ENCODE results near the gene TBC1D16. TPM values are rescaled to one million over a fixed set of nuclear protein-coding genes. Genes with fewer than 3 reads are reported as not detected.

TBC1D16 gene
- total and polyA plus RNA-seq, 2 experiments from 2014 or later: 24.5 to 38.1 TPM

DNA sequence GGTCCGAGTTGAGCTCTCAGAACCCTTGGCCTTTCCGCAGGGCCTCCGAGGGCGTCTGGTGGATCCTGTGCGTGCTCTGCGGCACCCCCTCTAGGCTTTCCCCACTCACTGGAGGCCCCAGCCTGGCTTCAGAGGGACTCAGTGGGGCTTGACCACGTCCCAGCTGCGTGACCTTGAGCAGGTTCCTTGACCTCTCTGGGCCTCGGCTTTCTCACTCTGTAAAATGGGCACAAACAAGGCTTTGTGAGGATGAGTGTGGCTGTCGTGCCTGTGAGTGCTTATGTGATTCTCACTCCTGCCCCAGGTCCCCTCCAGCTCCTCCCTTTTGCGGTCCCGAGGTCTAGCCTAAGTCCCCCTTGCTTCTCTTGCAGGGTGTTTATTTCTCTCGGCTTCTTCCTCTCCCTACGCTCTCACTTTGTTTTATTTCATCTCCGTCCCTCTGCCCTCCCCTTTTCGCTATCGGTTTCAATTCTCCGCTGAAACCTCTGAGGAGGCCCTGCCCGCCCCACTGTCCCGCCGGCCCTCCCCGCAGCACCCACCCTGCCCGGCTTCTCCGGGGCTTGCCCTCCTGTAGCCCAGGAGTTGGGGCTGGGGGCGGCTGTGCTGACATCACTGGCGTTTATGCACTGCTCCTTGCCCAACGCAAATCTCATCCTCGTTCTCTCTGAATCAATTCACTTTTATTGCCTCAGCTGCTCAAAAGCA lies 114.1 kb downstream of the TBC1D16 start:
- no peak overlapping the region for H3K4me3 ChIP-seq
- H3K4me1 ChIP-seq (ENCODE audit: insufficient read depth): peaks cover 24% of the 10 kb centered on the region
- H3K27me3 ChIP-seq: no peaks in the 10 kb centered on the region
- H2AFZ ChIP-seq: no peak overlapping the region
- no peaks in the 10 kb centered on the region for H3K9me3 ChIP-seq (ENCODE audit: low read depth)
- H3K79me2 ChIP-seq: no peaks in the 10 kb centered on the region
- H3K36me3 ChIP-seq (replicated peaks; ENCODE audit: insufficient read depth, low read depth): no peaks in the 10 kb centered on the region
- TF ChIP-seq EZH2 (IDR thresholded peaks at IDR 0.05; ENCODE audit: borderline replicate concordance) (no peak), EZH2phosphoT487 (IDR thresholded peaks at IDR 0.05; ENCODE audit: low read depth, severe bottlenecking, unreplicated experiment) (no peak)
- TF ChIP-seq, protein P1, sequence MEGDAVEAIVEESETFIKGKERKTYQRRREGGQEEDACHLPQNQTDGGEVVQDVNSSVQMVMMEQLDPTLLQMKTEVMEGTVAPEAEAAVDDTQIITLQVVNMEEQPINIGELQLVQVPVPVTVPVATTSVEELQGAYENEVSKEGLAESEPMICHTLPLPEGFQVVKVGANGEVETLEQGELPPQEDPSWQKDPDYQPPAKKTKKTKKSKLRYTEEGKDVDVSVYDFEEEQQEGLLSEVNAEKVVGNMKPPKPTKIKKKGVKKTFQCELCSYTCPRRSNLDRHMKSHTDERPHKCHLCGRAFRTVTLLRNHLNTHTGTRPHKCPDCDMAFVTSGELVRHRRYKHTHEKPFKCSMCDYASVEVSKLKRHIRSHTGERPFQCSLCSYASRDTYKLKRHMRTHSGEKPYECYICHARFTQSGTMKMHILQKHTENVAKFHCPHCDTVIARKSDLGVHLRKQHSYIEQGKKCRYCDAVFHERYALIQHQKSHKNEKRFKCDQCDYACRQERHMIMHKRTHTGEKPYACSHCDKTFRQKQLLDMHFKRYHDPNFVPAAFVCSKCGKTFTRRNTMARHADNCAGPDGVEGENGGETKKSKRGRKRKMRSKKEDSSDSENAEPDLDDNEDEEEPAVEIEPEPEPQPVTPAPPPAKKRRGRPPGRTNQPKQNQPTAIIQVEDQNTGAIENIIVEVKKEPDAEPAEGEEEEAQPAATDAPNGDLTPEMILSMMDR (IDR thresholded peaks at IDR 0.05; ENCODE audit: poor library complexity): no peak
- H3K27ac ChIP-seq: peak overlapping the region; percentile 68
- no peaks in the 10 kb centered on the region for H3K9me2 ChIP-seq (replicated peaks; ENCODE audit: insufficient read depth)
- 79% methylated on average over 24 of the region's 28 CpGs for whole genome bisulfite sequencing (ENCODE audit: low lambda C conversion rate, missing lambda C conversion rate)
- no peaks in the 10 kb centered on the region for H4K20me1 ChIP-seq (ENCODE audit: insufficient read depth, poor library complexity, severe bottlenecking)
- no peak for DNase-seq (ENCODE audit: low spot score)
- peak overlapping the region; percentile 60 for H3K4me2 ChIP-seq

DNA sequence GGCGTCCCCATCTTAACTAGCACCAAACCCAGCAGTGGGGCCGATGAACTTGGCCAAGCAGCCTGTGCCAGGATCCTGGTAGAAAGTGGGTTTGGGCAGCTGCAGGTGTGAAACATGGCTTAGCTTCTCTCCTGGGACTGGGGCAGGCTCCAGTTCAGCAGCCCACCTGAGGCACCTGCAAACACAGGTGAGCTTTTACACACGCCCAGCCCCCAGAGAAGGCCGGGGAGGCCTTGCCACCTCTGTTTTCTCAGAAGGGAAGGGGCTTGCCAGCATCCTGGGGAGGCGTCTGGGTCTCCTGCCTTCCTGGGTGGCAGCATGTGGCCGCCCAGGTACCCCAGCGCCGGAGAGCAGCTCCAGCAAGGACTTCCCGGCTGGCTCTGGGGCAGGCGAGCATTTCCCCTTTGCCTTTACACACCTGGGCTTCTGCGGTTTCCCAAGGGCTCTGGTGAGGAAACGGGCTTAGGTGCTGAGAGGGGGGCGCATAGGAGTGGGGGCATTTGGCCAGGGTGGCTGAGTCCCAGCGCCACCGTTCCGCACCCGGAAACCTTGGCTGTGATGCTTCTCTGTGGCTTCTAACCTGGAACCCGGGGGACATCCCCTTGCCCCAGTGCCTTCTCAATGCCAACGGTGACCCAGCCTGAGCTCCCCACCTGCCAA lies 114.8 kb downstream of the TBC1D16 start:
- Histone ChIP-seq H2AFZ (no peak overlapping the region), H3K36me3 (replicated peaks; ENCODE audit: insufficient read depth, low read depth) (no peaks in the 10 kb centered on the region), H3K27ac (no peak overlapping the region), H3K27me3 (no peaks in the 10 kb centered on the region), H3K4me1 (ENCODE audit: insufficient read depth) (peaks cover 17% of the 10 kb centered on the region), H4K20me1 (ENCODE audit: insufficient read depth, poor library complexity, severe bottlenecking) (no peaks in the 10 kb centered on the region), H3K9me2 (replicated peaks; ENCODE audit: insufficient read depth) (no peaks in the 10 kb centered on the region), H3K4me2 (no peak overlapping the region), H3K9me3 (ENCODE audit: low read depth) (no peaks in the 10 kb centered on the region), H3K4me3 (no peak overlapping the region), H3K79me2 (no peaks in the 10 kb centered on the region)
- no peak for DNase-seq (ENCODE audit: low spot score)
- 93% methylated on average over 18 of the region's 19 CpGs for WGBS (ENCODE audit: low lambda C conversion rate, missing lambda C conversion rate)
- TF ChIP-seq EZH2 (IDR thresholded peaks at IDR 0.05; ENCODE audit: borderline replicate concordance): no peak

DNA sequence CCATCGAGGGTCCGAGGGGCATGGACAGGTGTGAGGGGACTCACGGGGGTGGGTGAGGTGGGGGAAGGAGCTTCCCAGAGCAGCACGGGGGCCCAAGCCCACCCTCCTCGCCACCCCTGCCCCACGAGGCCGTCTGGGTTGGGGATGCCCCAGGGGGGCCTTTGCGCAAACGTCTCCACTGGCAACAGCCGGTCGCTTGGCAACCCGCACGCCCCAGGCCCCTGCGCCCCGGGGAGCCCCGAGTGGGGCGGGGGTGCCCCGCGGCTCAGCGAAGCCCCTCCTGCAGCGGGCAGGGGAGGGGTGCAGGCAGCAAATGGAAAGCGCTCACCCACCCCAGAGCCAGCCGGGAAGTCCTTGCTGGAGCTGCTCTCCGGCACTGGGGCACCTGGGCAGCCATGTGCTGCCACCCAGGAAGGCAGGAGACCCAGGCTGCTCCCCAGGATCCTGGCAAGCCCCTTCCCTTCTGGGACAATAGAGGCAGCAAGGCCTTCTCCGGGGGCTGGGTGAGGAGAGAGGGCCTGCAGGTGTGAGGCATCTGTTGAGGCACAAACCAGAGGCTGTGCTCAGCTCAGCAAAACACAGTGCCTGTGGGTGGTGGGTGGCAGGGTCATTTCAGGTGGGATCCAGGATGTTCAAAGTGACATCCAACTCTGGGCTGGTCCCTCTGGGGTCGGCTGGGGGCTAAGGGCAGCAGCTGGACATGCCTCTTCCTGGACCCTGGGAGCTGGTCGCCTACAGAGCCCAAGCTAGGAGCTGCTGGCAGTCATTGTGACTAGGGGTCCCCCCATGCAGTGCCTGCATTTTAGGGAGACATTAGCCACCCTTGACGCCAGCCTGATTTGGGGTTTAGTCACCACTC lies 115.6 kb downstream of the TBC1D16 start:
- no peak for DNase-seq (ENCODE audit: low spot score)
- H3K79me2 ChIP-seq: no peaks in the 10 kb centered on the region
- H4K20me1 ChIP-seq (ENCODE audit: insufficient read depth, poor library complexity, severe bottlenecking): no peaks in the 10 kb centered on the region
- no peak overlapping the region for H3K4me3 ChIP-seq
- no peaks in the 10 kb centered on the region for H3K9me3 ChIP-seq (ENCODE audit: low read depth)
- no peaks in the 10 kb centered on the region for H3K27me3 ChIP-seq
- no peak overlapping the region for H2AFZ ChIP-seq
- H3K4me1 ChIP-seq (ENCODE audit: insufficient read depth): peaks cover 16% of the 10 kb centered on the region
- TF ChIP-seq EZH2 (IDR thresholded peaks at IDR 0.05; ENCODE audit: borderline replicate concordance): no peak
- no peak overlapping the region for H3K4me2 ChIP-seq
- no peaks in the 10 kb centered on the region for H3K36me3 ChIP-seq (replicated peaks; ENCODE audit: insufficient read depth, low read depth)
- no peak overlapping the region for H3K27ac ChIP-seq
- 88% methylated on average over 6 of the region's 28 CpGs for WGBS (ENCODE audit: low lambda C conversion rate, missing lambda C conversion rate)
- H3K9me2 ChIP-seq (replicated peaks; ENCODE audit: insufficient read depth): no peaks in the 10 kb centered on the region

DNA sequence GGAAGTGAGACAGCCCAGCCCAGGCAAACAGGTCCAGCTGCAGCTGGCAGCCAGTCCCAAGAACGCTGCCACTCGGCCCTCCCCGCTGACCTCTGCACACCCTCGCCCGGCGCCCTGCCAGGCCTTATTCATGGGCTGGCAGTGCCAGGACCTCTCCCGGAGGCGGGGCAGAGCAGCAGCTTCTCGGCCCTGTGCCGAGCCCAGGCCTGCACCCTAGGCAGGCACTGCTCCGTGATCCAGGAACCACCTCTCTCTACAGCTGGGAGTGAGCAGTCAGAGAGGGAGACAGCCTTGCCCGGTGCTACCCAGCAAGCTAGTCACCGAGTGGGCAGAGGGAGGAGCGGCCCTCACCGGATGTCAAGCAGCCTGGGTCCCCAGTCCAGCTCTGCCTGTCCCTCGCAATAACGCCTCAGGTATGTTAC lies 116.5 kb downstream of the TBC1D16 start:
- no peaks in the 10 kb centered on the region for H3K79me2 ChIP-seq
- H3K4me3 ChIP-seq: no peak overlapping the region
- no peaks in the 10 kb centered on the region for H3K9me3 ChIP-seq (ENCODE audit: low read depth)
- TF ChIP-seq EZH2phosphoT487 (IDR thresholded peaks at IDR 0.05; ENCODE audit: low read depth, severe bottlenecking, unreplicated experiment) (no peak), EZH2 (IDR thresholded peaks at IDR 0.05; ENCODE audit: borderline replicate concordance) (no peak)
- TF ChIP-seq, protein P1 (IDR thresholded peaks at IDR 0.05; ENCODE audit: poor library complexity): no peak
- WGBS (ENCODE audit: low lambda C conversion rate, missing lambda C conversion rate): 93% methylated on average over 16 of the region's 17 CpGs
- no peaks in the 10 kb centered on the region for H3K9me2 ChIP-seq (replicated peaks; ENCODE audit: insufficient read depth)
- DNase-seq (ENCODE audit: low spot score): no peak
- H3K36me3 ChIP-seq (replicated peaks; ENCODE audit: insufficient read depth, low read depth): no peaks in the 10 kb centered on the region
- H2AFZ ChIP-seq: no peak overlapping the region
- H3K4me2 ChIP-seq: no peak overlapping the region
- no peaks in the 10 kb centered on the region for H3K27me3 ChIP-seq
- no peak overlapping the region for H3K27ac ChIP-seq
- H4K20me1 ChIP-seq (ENCODE audit: insufficient read depth, poor library complexity, severe bottlenecking): no peaks in the 10 kb centered on the region
- peaks cover 16% of the 10 kb centered on the region for H3K4me1 ChIP-seq (ENCODE audit: insufficient read depth)

All from hepatocyte (in vitro differentiated cells).